Raji (cell line): ENCODE data around the gene TBX21.

Experiments
- POLR2A ChIP-seq: IDR thresholded peaks from 2 replicates; pipeline ENCODE4 v1.6.1; 2011; ENCODE audit warnings: low read depth, low read length, control low read depth; ENCODE audit not compliant: insufficient read depth

TBX21 gene

DNA sequence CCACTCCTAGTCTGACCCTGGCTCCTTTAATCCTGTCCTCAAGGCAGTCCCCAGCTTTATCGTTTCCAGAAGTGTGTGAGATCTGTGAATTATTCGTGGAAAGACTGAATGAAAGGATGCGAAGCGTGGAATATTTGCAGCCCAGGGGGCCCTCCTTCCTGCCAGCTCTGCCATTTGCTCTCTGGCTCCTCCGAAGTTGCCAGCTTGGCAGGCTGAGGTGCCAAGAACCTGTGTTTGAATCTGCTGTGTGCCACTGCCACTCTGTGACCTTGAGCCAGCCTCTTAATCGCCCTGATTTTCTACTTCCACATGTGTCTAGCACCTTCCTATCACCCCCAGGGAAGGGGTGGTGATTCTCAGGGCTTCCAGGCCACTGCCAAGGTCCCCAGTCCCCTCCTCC, 28.3 kb upstream of the TBX21 start:
- no peak for TF ChIP-seq POLR2A

DNA sequence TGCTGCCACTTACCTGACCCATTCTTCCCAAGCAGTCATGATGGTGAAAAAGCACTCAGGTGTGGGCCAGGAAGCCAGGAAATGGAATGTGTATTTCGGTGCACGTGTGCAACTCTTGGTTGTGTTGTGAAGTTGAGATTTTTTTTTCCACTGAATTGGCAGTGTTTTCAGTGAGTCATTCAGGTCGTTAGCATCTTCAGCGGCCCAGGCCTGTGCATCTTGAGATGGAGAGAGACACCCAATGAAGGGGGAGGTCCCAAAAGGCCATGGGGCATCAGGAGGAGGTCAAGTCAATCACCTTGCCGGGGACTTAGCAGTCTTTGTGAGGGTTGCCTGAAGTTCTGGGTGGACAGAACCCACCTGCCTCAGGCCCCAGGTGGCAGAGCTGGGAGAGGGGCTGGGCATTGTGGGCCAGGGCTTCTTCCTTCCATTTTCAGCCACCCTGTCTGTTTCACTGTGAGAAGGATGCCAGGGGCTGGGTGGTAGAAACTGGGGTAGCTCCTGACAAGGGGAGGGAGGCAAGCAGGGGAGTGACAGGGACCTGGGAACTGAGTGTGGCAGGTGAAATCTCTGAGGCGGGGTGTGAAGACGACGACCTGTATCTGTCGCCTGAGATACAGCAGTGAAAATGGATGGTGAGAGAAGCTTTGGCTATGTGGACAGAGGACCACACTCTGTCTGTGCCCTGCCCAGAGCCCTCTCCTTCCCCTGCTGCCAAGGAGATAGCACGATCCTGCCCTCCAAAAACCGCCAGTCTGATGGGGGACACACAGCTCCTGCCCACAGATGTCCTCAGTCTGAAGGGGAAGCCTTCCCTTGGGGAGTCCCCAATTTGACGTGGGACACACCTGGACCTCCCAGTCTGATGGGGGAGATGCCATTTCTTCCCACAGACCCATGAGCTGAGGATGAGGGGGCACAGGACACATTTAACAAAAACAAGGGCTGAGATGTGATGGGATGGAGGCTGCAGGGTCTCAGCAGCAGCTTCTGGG, 27.2 kb upstream of the TBX21 start:
- no peak for TF ChIP-seq POLR2A

DNA sequence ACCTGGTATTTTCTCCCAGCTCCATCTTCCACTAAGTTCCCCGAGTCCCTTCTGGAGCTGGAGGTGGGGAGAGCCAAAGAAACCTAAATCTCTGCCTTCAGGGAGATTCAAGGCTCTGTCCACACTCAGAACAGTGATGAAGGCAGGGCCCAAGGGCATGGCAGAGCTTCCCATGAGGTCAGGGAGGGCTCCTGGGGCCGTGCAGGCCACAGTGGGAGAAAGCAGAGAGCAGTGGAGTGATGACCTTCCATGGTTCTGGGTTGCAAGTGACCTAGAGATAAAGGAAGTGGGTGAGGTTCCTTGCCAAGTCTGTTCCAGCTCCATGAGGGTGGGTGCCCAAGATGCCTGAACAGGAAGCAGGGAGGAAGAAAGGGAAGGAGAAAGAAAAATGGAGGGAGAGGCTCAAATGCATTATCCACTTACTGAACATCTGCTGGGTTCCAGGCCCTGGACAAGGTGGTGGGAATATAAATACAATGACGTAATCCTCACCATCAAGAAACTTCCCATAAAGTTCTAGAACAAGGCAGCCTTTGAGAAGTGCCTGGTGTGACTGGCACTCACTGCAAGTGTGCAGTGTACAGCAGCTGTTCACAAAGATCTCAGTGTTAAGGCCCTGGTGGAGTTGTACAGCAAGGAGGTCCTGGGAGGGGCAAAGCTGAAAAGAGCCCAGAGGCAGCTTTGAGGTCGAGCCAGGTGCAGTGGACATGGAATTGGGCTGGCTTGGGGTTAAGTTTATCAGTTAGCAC, 25.8 kb upstream of the TBX21 start:
- no peak for TF ChIP-seq POLR2A

DNA sequence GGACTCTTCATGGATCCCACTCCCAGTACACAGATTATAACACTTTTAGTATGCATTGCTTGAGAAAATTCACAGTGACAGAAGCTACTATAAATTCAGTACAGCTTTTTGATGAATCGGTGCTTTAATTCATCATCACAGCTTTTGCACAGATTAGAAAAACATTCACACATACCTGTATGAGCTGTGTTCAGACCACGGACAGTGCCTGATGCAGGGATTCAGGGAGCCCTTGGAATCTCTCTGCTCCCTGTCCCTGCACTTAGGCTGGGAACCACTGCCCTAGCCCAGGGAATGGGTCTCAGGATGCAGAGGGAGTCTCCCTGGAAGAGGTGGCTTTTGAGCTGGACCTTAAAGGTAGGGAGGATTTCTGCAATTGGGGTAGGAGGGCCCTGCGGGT, 25.2 kb upstream of the TBX21 start:
- no peak for TF ChIP-seq POLR2A

DNA sequence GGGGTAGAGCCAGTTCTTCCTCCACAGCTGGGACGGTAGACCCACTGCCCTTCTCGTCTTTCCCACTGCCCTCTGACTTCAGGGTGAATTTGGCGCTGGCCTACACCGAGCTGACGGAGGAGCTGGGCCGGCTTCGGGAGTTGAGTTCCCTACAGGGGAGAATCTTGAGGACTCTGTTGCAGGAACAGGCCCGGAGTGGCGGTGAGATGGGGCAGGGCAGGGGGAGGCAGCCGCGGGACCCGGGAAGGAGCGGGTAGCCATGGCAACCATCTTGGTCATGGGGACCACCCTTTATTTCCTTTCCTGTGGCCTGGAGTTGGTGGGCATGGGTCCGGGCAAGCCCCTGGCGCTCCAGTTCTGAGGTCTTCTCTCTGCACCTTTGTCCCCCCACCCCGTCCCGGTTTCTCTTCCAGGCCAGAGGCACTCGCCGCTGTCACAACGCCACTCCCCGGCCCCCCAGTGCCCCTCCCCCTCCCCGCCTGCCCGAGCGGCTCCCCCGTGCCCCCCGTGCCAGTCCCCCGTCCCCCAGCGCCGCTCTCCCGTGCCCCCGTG, 24.6 kb upstream of the TBX21 start:
- no peak for TF ChIP-seq POLR2A

DNA sequence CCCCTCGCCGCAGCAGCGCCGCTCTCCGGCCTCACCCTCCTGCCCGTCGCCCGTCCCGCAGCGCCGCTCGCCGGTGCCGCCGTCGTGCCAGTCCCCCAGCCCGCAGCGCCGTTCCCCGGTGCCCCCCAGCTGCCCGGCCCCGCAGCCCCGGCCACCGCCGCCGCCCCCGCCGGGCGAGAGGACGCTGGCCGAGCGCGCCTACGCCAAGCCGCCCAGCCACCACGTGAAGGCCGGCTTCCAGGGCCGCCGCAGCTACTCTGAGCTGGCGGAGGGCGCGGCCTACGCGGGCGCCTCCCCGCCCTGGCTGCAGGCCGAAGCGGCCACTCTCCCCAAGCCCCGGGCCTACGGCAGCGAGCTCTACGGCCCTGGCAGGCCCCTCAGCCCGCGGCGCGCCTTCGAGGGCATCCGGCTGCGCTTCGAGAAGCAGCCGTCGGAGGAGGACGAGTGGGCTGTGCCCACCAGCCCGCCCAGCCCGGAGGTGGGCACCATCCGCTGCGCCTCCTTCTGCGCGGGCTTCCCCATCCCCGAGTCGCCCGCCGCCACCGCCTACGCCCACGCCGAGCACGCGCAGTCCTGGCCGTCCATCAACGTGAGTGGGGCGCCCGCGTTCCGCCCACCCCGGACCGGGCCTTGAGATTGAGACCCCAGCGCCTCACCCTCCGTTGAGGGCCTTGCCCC, 24.0 kb upstream of the TBX21 start:
- no peak for TF ChIP-seq POLR2A

DNA sequence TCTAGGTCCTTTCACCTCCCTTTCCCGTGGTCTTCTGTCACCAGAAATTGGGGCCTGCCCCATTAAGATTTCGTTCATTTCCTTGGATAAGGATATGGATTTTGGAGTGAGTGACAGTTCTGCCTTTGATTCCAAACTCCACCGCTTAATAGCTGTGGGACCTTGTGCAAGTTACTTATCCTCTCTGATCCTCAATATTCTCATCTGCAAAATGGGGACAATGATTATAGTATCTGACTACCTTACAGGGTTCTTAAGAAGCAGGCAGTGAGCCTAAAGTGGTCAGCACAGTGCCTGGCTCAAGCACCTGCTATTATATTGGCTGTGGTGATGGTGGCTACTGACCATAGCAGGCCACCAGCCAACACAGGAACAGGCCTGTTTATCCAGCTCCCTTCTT, 23.4 kb upstream of the TBX21 start:
- no peak for TF ChIP-seq POLR2A

DNA sequence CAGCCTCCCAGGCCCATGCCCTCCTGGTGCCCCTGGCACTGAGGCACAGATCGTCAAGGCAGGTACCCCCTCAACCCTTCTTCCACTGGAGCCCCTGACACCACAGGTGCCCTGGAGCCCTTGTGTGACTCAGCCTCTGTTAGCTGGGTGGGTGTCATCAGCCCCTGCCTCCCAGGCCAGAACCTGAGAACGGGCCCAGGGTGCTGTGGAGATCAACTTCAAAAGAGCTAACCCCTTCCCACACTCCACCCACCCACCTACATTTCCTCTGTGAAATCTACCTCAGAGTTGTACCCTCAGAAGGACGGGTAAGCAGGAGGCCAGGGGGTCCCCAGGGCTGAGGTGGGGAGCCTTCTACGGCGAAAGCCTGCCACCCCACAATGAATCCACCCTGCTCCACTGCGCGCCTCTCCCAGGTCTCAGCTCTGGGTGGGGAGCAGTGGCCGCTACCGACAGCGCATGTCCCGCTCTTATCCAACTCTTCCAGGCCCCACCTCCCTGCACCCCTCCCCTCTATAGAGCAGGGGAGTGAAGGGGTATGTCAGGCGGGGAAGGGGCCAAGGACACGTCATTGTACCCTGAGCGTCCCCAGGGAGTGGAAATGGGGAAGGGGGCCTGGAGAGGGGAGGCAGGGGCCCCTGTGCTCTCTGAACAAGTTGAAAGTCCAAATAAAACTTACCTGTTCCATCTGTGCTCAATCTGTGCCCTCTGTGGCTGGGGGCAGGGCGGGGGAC, 21.5 kb upstream of the TBX21 start:
- no peak for TF ChIP-seq POLR2A

DNA sequence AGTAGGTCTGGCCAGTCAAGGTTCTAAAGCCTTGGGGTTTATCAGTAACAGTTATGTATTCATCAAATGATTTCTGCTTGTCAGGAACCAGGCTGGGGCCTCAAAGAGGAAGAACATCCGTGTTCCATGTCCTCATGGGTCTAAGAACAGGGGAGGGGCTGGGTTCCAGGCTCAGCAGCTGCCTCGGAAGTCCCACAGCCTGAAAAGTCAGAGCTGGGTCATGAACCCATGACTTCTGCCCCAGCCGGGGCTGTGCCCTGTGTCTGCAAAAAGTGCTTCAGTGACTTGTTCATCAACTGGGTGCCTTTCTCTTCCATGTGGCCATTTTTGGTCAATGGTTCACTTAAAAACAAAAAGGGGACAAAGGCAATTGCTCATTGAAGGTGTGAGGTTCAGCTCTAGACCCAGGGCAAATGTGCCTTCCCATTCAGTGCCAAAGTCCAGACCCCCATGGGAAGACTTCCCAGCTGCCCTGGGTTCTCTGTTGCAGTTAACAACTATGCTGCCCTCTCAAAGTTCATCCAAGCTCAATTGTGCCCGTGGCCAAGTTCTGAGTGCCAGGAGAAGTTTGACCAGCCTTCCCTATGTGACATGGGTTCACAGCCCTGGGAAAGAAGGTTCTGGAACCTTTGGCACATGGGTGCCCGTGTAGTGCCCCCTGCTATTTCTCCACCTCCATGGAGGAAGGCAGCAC, 20.6 kb upstream of the TBX21 start:
- TF ChIP-seq POLR2A: no peak

DNA sequence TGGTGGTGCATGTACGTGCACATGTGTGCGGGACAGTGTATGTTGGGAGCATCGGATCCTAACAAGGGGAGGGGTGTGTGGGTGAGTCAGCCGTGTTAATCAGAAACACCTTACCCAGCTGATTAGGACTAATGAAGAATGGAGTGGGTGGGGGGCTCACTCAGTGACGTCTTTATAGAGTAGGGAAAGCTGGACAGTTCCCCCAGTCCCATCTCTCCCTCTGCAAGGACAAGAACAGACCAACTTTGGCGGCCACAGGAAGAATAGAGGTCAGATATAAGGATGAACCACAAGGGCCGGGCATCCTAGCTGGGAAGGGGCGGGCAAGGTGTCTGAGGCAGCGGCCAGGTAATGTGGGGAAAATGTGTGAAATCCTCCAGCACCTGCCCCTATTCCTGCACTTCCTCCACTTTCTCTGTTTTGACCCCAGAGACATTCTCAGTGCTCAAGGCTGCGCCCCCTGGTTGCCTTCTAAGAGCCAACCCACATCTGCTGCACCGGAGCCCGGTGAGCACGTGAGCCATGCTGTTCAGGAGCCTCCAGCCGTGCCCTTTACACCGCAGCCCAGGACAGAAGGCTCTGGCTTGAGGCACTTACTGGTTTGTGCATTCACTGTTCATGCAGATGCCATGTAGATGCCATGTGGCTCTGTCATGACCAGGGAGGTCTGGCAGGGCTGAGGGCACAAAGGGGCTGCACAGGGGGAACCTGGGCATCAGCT, 18.9 kb upstream of the TBX21 start:
- TF ChIP-seq POLR2A: no peak

DNA sequence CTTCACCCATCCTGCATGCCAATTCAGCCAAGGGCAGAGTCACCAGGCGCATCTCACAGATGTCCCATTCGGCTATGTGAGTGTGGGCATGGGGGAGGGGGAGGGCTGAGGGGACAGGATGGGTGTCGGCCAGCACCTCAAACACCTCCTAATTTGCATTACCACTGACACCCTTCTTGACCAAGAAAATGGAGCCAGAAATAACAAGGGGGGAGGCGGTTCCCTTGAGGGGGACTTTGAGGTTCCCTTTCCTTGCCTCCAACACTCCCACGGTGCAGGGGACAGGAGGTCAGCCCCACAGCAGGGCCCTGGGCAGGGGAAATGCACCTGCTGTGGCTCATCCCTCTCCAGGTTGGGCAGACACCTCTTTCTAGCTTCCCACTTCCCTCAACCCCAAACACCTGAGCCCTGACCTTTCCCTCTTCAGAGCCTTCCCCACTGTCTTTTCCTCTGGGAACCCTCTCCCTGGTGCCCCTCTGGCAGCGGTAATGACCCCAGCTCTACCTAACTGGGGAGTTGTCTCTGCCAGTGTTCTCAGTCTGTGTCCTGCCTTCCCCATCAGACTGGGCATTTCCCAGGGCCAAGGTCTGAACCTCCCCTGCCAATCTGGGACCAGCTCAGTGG, 18.2 kb upstream of the TBX21 start:
- no peak for TF ChIP-seq POLR2A

DNA sequence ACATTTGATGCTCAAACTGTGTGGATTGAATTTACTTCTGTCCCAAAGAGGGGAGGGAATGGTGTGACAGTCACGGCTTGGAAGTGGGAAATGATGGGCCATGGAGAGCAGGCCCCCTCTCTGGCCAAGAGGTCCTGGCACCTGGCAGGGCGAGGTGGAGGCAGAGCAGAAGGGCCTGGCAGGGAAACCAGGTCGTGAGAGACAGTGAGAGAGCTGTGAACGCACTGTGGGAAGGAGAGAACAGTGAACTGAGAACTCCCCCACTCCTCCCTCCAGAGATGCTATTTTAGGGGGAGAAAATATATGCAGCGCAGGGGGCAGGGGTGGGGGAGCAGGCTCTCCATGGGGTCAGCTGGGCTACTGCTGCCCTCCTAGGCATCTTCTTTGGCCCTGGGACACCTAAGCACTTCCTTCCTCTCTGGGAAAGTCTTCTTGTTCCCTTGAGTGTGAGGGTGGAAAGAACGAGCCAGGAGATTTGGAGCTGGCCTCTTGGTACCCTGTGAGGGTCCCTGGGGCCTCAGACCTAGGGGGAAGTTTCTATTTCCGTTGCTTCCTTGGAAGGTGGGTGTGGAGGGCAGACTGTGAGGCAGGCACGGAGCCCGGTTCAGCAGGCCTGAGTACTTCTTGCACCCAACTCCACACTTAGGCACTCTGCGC, 17.2 kb upstream of the TBX21 start:
- no peak for TF ChIP-seq POLR2A
